Retinal pigment epithelial cell (primary cell): Measurements from ENCODE around the gene CACNA2D4.

Source experiments
- DNase-seq: peaks from one replicate; pipeline ENCODE4 v3.0.0-alpha.2; 2010; ENCODE audit warnings: low read depth
- H3K4me3 ChIP-seq: 2 replicates; pipeline ENCODE4 v1.5.1; 2011; ENCODE audit warnings: mild to moderate bottlenecking, low read length, control low read depth, moderate library complexity
- CTCF ChIP-seq: conservative IDR thresholded peaks from 2 replicates; pipeline ENCODE4 v1.5.1; 2011; ENCODE audit warnings: low read depth, low read length, control low read depth, inconsistent platforms

Gene CACNA2D4

GRCh38 chr12:1750300-1750699 is 168.2 kb downstream of the CACNA2D4 start:
- no peak overlapping the region for H3K4me3 ChIP-seq
- no peak for TF ChIP-seq CTCF
- no peak for DNase-seq

- no peak overlapping the region for H3K4me3 ChIP-seq
- no peak for DNase-seq
- no peak for TF ChIP-seq CTCF
Observed at GRCh38 chr12:1749019-1749418, 169.4 kb downstream of the CACNA2D4 start.

GRCh38 chr12:1747609-1748008 is 170.8 kb downstream of the CACNA2D4 start:
- DNase-seq, result no peak
- TF ChIP-seq CTCF, result no peak
- no peak overlapping the region for H3K4me3 ChIP-seq

GRCh38 chr12:1744932-1745331 is 173.5 kb downstream of the CACNA2D4 start:
- no peak for TF ChIP-seq CTCF
- DNase-seq, result no peak
- no peak overlapping the region for H3K4me3 ChIP-seq
